ENCODE results near the gene CDCP1. TPM values are rescaled to one million over a fixed set of nuclear protein-coding genes. Genes with fewer than 3 reads are reported as not detected.

The CDCP1 gene
- total RNA-seq, 1 experiment from 2014 or later: not detected

DNA sequence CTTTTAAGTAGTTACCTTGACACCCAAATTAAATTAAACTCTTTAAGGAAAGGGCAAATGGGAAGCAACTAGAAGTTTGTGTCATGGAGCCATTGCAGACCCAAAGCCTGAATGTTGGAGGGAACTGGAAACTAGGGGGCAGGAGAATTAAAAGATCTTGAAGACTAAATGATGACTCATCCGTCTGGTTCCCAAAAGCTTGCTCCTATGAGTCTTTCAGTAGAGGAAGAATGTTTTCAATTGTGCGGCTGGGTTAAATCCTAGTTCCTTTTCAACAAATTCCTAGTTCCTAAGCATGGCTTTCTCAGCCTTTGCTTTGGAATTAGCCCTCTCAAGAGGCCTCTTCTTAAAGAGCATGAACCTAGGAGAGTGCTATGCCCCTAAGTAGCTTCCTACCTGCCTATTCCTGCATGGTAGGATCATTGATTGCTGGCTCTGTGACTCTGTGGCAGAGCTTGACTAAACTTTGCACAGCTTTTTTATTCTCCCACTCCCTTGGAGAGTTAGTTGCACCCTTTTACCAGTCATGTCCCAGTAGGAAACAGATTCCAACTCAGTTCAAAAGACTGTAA lies 102.4 kb downstream of the CDCP1 start:
- in situ Hi-C loops (cut with HindIII; ENCODE audit: low sequenced_read_pairs): no loop called here
- DNase-seq (ENCODE audit: low spot score): no peak

DNA sequence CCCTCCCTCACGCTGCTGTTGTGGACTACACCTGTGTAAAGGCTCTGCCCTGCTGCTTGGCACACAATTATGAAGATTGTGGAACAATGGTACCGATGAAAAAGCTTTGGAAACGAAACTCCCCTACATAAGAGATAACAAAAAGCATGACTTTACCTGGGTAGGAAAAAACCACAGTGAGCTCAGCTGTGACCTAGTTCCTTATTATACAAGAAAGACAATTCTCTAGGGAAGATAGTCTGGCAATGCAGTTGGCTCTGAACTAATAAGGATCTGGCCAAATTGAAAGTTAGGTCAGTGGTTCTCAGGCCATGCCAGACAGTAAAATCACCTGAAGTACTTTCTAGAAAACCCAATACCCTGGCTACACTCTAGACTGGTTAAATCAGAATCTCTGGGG lies 104.0 kb downstream of the CDCP1 start:
- in situ Hi-C loops (cut with HindIII; ENCODE audit: low sequenced_read_pairs): no loop called here
- no peak for DNase-seq (ENCODE audit: low spot score)

DNA sequence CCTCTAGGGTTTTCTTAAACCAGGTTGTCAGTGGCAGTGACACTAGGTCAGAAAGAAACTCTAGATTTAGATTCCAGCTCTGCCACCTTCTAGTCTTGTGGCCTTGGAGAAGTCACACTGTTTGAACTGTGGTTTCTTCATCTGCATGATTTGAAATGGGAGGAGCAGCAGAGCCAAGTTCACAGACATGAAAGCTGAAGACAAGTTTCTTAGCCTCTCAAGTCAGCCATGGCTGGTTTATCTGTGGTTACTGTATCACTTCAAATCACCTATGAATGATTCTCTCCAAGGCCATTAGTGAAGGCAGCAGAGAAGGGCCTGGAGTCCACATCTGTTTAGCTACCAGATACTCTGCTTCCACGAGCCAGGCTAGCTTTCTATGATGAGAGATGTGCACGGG lies 104.5 kb downstream of the CDCP1 start:
- in situ Hi-C loops (cut with HindIII; ENCODE audit: low sequenced_read_pairs): no loop called here
- no peak for DNase-seq (ENCODE audit: low spot score)

DNA sequence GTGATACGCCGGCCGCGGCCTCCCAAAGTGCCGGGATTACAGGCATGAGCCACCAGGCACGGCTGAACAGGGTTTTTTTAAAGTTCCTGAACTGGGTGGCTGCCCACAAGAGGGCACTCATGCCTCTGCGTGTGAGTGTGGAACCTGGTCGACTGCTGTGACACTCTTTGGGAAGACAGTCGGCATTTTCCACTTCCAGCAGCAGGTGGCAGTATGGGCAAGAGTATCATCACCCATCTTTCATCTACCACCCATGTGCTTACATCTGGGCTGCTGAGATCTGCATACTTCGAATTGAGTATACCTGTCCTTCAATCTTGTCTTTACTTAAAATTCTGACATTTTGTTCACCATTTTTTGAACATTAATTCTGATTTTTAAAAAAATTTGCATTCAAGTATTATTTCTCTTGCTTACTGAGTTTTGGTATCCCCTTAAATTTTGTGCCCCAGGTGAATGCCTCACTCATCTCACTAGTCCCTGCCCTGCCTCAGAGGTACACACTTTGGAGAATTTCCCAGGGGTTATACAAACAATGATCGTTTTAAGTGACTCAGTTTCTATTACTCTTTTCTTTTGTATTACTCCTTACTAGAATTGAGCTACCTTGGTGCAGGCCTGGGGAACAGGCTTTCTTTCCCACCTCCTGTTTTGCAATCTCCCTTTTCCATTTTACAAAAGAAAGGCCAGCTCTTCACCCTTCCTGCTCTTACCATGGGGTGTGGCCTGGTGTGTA lies 108.3 kb downstream of the CDCP1 start:
- in situ Hi-C loops (cut with HindIII; ENCODE audit: low sequenced_read_pairs): no loop called here
- peak; percentile 94 for DNase-seq (ENCODE audit: low spot score)

DNA sequence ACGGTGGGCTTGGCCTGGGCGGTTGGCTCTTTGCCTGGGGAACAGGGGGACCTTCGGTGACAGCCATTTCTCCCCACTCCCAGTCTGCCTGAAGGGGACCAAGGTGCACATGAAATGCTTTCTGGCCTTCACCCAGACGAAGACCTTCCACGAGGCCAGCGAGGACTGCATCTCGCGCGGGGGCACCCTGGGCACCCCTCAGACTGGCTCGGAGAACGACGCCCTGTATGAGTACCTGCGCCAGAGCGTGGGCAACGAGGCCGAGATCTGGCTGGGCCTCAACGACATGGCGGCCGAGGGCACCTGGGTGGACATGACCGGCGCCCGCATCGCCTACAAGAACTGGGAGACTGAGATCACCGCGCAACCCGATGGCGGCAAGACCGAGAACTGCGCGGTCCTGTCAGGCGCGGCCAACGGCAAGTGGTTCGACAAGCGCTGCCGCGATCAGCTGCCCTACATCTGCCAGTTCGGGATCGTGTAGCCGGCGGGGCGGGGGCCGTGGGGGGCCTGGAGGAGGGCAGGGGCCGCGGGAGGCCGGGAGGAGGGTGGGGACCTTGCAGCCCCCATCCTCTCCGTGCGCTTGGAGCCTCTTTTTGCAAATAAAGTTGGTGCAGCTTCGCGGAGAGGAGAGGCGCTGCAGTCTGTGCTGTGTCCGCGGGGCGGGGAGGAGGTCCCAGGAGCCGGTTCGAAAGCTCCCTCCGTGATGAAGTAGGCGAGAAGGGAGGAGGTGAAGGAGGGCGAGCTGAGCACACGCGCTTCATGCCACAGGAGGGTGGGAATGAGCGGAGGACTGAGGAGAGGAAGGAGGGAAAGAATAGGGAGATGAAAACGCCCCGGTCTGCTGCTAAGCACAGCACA lies 110.5 kb downstream of the CDCP1 start:
- peak; percentile 53 for DNase-seq (ENCODE audit: low spot score)

DNA sequence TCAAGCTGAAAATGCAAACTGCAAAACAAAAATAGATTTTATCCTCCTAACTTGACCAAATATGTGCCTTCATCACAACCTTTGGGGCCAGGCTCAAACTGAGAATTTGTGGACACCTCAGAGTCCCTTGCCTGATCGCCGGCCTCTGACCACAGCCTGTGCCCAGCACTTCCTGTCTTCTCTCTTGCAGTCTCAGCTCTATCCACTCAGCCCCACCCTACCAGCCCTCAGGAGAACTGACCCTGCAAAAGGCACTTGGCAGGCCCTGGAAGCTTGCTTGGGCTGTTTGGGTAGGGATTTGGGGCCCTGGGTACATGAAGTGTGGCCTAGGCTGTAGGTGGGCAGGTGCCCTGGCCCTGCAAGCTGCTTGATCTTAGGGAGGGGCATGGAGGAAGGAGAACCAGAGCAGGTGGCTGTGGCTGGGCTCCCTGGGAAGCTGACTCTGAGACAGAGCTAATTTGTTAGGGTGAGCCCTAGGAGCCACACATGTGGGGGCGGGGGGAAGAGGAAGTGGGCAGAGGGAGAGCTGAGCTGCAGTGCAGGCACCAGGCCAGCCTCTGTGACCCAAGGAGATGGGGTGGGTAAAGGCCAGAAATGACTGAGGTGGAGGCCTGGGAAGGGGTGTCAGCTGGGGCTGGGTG lies 111.4 kb downstream of the CDCP1 start:
- DNase-seq (ENCODE audit: low spot score): no peak
- in situ Hi-C loops (cut with HindIII; ENCODE audit: low sequenced_read_pairs): no loop called here

More for the DNA sequence above, 110.5 kb downstream of the CDCP1 start:
- in situ Hi-C loops (cut with HindIII; ENCODE audit: low sequenced_read_pairs): no loop called here

DNA sequence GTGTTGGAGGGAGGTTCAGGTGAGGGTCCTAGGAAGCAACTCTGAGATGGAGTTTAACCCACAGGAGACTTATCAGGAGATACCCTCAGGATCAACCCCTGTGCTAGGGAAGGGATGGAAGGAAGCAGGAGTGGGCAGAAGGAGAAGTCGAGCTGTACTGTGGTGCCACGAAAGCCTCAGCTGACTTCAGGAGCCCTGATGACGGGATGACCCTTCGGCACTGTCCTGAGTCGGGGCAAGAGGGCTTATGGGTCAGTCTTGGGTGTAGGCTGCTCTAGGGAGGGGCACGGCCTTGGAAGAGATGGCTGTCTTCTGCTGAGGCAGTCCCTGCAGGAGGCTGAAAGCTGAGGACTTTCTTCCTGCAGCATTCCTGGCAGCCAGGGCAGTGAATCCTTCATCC lies 112.4 kb downstream of the CDCP1 start:
- no peak for DNase-seq (ENCODE audit: low spot score)
- in situ Hi-C loops (cut with HindIII; ENCODE audit: low sequenced_read_pairs): no loop called here

Other genes starting within 250 kb of the CDCP1 start
- gene ZDHHC3, start 170.2 kb downstream of the CDCP1 start, total RNA-seq (2014; rRNA removed; shearing (Covaris generic)): 93.2 and 98.2 TPM in 2 replicates
- gene EXOSC7, start 170.1 kb downstream of the CDCP1 start, total RNA-seq (2014; rRNA removed; shearing (Covaris generic)): 66.9 and 78.1 TPM in 2 replicates
- not detected in 2 replicates for gene CLEC3B, start 120.1 kb downstream of the CDCP1 start, total RNA-seq (2014; rRNA removed; shearing (Covaris generic))
- gene TMEM158, start 79.9 kb upstream of the CDCP1 start, total RNA-seq (2014; rRNA removed; shearing (Covaris generic)): not detected in 2 replicates
- gene LARS2, start 242.2 kb upstream of the CDCP1 start, total RNA-seq (2014; rRNA removed; shearing (Covaris generic)): 18.5 and 22.6 TPM in 2 replicates

Measured in G401 (cell line).